Smooth muscle cell (in vitro differentiated cells): Measurements from ENCODE around the gene CTNNA1. TPM values are rescaled to one million over a fixed set of nuclear protein-coding genes. Genes with fewer than 3 reads are reported as not detected.

Source experiments
- DNase-seq: peaks from one replicate; lab custom pipeline; 2025; ENCODE audit not compliant: unreplicated experiment; lab: John Stamatoyannopoulos, UW
- H2AFZ ChIP-seq: fragments of 200-600 bp; sonication (generic); 2 replicates; pipeline ENCODE4 v1.6.0; 2016; ENCODE audit warnings: antibody characterized with exemption, low read depth, mild to moderate bottlenecking
- H3F3A ChIP-seq: fragments of 200-600 bp; sonication (generic); 2 replicates; pipeline ENCODE4 v1.6.0; 2017; ENCODE audit warnings: antibody characterized with exemption, low read depth
- H3K27ac ChIP-seq: fragments of 200-600 bp; sonication (generic); 2 replicates; pipeline ENCODE4 v1.5.1; 2016; ENCODE audit warnings: low read depth, mild to moderate bottlenecking
- H3K27me3 ChIP-seq: fragments of 200-600 bp; sonication (generic); 2 replicates; pipeline ENCODE4 v1.6.1; 2016; ENCODE audit warnings: low read depth, mild to moderate bottlenecking
- H3K36me3 ChIP-seq: fragments of 200-600 bp; sonication (generic); 2 replicates; pipeline ENCODE4 v1.5.1; 2016; ENCODE audit warnings: low read depth
- H3K4me1 ChIP-seq: fragments of 200-600 bp; sonication (generic); 2 replicates; pipeline ENCODE4 v1.5.1; 2016; ENCODE audit warnings: low read depth
- H3K4me2 ChIP-seq: fragments of 200-600 bp; sonication (generic); 2 replicates; pipeline ENCODE4 v1.6.0; 2016; ENCODE audit warnings: mild to moderate bottlenecking
- H3K4me3 ChIP-seq: fragments of 200-600 bp; sonication (generic); 2 replicates; pipeline ENCODE4 v1.5.1; 2016; ENCODE audit warnings: mild to moderate bottlenecking
- H3K79me2 ChIP-seq: fragments of 200-600 bp; sonication (generic); 2 replicates; pipeline ENCODE4 v1.6.0; 2016; ENCODE audit warnings: low read depth, mild to moderate bottlenecking
- H3K9ac ChIP-seq: fragments of 200-600 bp; sonication (generic); 2 replicates; pipeline ENCODE4 v1.6.0; 2016; ENCODE audit warnings: low read depth
- H3K9me3 ChIP-seq: fragments of 200-600 bp; sonication (generic); replicated peaks from 2 replicates; pipeline ENCODE4 v1.5.1; 2016; ENCODE audit warnings: low read depth
- H4K20me1 ChIP-seq: fragments of 200-600 bp; sonication (generic); 2 replicates; pipeline ENCODE4 v1.6.0; 2016; ENCODE audit warnings: low read depth
- WGBS: methylation state at CpG from one replicate; pipeline ENCODE4 v1.1.7; 2016; ENCODE audit warnings: low lambda C conversion rate; 5-methylcytosine and 5-hydroxymethylcytosine counted together
- polyA plus RNA-seq: library from polyadenylated mRNA; unstranded; fragments of >200 nt; fragmentation: Nextera tagmentation; extraction: Ambion mirVana; gene quantifications from 2 replicates; pipeline ENCODE4 v1.2.1, GENCODE V29; 2016
- total RNA-seq: library from RNA; depleted of rRNA; stranded (reverse); fragments of >200 nt; gene quantifications from 2 replicates; pipeline ENCODE4 v1.2.3, GENCODE V29; 2014
- TF ChIP-seq, protein P1 (sequence below): fragments of 200-600 bp; sonication (generic); IDR thresholded peaks from 2 replicates; pipeline ENCODE4 v1.5.1; 2017; ENCODE audit warnings: borderline replicate concordance, mild to moderate bottlenecking, antibody characterized with exemption; ENCODE audit not compliant: insufficient read depth, poor library complexity, severe bottlenecking

CTNNA1 gene
- total and polyA plus RNA-seq, 2 experiments from 2014 or later = 149 to 251 TPM

DNA sequence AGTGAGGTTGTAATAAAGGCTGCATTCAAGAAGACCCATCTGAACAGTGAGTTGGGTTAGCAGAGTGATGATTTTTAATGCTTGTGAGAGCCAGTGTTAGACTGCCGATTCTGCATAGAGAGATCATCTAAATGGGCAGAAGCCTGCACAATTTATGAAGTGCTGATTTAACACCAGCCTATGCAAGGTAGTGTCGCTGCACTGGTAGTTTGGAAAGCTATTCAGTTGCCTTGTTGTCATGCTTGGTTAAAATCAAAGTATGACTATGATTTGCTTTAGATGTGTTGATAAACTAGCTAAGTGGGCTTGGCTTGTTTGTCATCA is 122.3 kb downstream of the CTNNA1 start:
- TF ChIP-seq, protein P1, sequence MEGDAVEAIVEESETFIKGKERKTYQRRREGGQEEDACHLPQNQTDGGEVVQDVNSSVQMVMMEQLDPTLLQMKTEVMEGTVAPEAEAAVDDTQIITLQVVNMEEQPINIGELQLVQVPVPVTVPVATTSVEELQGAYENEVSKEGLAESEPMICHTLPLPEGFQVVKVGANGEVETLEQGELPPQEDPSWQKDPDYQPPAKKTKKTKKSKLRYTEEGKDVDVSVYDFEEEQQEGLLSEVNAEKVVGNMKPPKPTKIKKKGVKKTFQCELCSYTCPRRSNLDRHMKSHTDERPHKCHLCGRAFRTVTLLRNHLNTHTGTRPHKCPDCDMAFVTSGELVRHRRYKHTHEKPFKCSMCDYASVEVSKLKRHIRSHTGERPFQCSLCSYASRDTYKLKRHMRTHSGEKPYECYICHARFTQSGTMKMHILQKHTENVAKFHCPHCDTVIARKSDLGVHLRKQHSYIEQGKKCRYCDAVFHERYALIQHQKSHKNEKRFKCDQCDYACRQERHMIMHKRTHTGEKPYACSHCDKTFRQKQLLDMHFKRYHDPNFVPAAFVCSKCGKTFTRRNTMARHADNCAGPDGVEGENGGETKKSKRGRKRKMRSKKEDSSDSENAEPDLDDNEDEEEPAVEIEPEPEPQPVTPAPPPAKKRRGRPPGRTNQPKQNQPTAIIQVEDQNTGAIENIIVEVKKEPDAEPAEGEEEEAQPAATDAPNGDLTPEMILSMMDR = no peak
- no peaks in the 10 kb centered on the region for H3K27me3 ChIP-seq
- H3K9me3 ChIP-seq = no peaks in the 10 kb centered on the region
- peaks cover 97% of the 10 kb centered on the region for H4K20me1 ChIP-seq
- peak overlapping the region; percentile 37 for H3K9ac ChIP-seq
- H3K36me3 ChIP-seq = no peaks in the 10 kb centered on the region
- H3F3A ChIP-seq = no peaks in the 10 kb centered on the region
- no peak for DNase-seq
- peak overlapping the region; percentile 78 for H3K27ac ChIP-seq
- no peak overlapping the region for H2AFZ ChIP-seq
- WGBS = 64% methylated on average over 2 of the region's 2 CpGs
- no peak overlapping the region for H3K4me3 ChIP-seq
- H3K4me2 ChIP-seq = peak overlapping the region; percentile 79
- peaks cover 97% of the 10 kb centered on the region for H3K79me2 ChIP-seq
- H3K4me1 ChIP-seq = peaks cover 42% of the 10 kb centered on the region

DNA sequence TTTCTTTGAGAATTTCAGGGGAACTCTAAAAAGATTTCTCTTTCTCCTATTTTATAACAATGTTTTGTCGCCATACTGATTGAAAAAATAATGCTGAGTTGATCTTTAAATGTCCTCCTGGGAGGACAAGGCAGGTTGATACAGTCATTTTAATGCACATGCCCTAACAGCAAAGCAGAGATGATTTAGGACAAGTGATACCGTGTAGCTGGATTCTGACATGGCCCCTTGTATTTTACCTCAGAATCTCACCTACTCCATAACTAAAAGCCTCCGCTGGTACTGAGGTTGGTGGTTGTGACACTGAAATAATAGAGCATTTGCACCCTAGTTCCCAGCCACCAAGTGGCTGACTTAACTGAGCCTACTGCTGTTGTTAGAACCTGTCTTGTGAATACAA is 122.7 kb downstream of the CTNNA1 start:
- 99% methylated on average over 3 of the region's 3 CpGs for WGBS
- peak overlapping the region; percentile 78 for H3K27ac ChIP-seq
- TF ChIP-seq, protein P1 = no peak
- H3K4me1 ChIP-seq = peaks cover 37% of the 10 kb centered on the region
- H3K36me3 ChIP-seq = no peaks in the 10 kb centered on the region
- H3K4me2 ChIP-seq = no peak overlapping the region
- no peak overlapping the region for H2AFZ ChIP-seq
- no peaks in the 10 kb centered on the region for H3K27me3 ChIP-seq
- H3K9me3 ChIP-seq = no peaks in the 10 kb centered on the region
- H3K4me3 ChIP-seq = no peak overlapping the region
- no peak overlapping the region for H3K9ac ChIP-seq
- H3F3A ChIP-seq = no peaks in the 10 kb centered on the region
- no peak for DNase-seq
- peaks cover 97% of the 10 kb centered on the region for H4K20me1 ChIP-seq
- H3K79me2 ChIP-seq = peaks cover 97% of the 10 kb centered on the region

DNA sequence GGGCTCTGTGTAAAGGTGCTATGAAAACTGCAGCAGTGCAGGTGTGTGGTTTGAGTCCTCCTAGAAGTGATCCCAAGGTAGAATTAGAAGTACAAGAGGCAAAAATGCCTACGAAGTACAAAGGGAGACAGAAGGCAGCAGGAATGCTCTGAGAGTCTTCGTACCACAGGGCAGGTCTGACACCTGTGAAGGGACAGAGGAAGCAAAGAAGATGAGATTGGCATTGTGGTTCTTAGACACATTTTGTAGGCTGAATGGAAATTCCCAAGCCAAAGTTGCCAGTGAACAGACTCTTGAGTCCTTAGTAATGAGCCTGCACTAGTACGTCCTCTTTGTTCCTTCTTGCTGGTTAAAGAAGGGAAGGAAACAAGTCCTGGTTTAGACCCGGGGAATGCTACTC is 123.6 kb downstream of the CTNNA1 start:
- Histone ChIP-seq H3K36me3 (no peaks in the 10 kb centered on the region), H3K27me3 (no peaks in the 10 kb centered on the region), H3K27ac (peak overlapping the region; percentile 20), H3K79me2 (peaks cover 97% of the 10 kb centered on the region), H4K20me1 (peaks cover 97% of the 10 kb centered on the region), H3K4me3 (no peak overlapping the region), H3K9me3 (no peaks in the 10 kb centered on the region), H3F3A (no peaks in the 10 kb centered on the region), H3K4me1 (peaks cover 29% of the 10 kb centered on the region), H3K9ac (no peak overlapping the region), H2AFZ (no peak overlapping the region), H3K4me2 (no peak overlapping the region)
- DNase-seq = no peak
- 98% methylated on average over 4 of the region's 4 CpGs for WGBS
- TF ChIP-seq, protein P1 = no peak

DNA sequence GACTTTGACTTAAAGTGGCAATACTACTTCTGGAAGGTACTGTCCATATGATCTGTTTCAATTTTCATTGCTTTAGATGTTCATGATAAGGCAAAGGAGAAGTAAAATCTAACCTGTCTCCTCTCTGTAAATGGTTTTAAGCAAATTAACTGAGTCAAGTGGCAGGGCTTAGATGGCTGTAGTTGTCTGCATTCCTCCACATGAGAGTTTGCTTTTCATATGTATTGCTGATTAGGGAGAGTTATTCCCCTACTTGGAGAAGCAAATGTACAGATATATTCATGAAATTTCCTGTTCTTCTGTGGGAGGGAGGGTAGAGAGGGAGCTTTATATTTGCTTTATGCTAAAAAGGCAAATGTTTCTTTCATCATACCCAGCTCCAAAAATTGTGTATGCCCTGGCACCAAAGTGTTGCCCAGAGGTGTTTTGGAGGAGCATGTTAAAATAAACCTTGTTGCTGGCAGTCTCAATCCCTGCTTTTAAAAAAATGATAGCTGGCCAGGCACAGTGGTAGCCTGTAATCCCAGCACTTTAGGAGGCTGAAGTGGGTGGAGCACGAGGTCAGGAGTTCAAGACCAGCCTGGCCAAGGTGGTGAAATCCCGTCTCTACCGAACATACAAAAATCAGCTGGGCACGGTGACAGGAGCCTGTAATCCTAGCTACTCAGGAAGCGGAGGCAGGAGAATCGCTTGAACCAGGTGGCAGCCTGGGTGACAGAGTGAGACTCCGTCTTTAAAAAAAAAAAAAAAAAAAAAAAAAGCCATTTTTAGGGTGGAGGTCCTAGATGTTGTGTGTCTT is 125.4 kb downstream of the CTNNA1 start:
- Histone ChIP-seq H3K9me3 (no peaks in the 10 kb centered on the region), H4K20me1 (peaks cover 97% of the 10 kb centered on the region), H3K79me2 (peaks cover 97% of the 10 kb centered on the region), H3K36me3 (no peaks in the 10 kb centered on the region), H3K4me2 (no peak overlapping the region), H3K27ac (no peak overlapping the region), H3K27me3 (no peaks in the 10 kb centered on the region), H3K9ac (no peak overlapping the region), H3F3A (no peaks in the 10 kb centered on the region), H2AFZ (no peak overlapping the region), H3K4me1 (peaks cover 17% of the 10 kb centered on the region), H3K4me3 (no peak overlapping the region)
- WGBS = 96% methylated on average over 7 of the region's 7 CpGs
- no peak for DNase-seq
- TF ChIP-seq, protein P1 = no peak
